RWPE2 (cell line): Measurements from ENCODE around the gene TMEM30B.
A peak's percentile ranks its signal among the peaks of the same experiment; 100 is the strongest.

Experiments
- ATAC-seq: fragments of 200-7000 bp; cut with Tn5 transposase; 3 replicates; pipeline ENCODE4 v1.9.1; 2021; ENCODE audit warnings: low read depth
- DNase-seq: peaks from one replicate; pipeline ENCODE4 v3.0.0-alpha.2; 2020; ENCODE audit warnings: low spot score
- H3K27ac ChIP-seq: fragments of 450-650 bp; 2 replicates; pipeline ENCODE4 v1.5.1; 2017; ENCODE audit warnings: mild to moderate bottlenecking; ENCODE audit not compliant: poor library complexity, severe bottlenecking
- H3K27me3 ChIP-seq: fragments of 250-450 bp; sonication (Bioruptor Pico); 2 replicates; pipeline ENCODE4 v1.5.1; 2021; ENCODE audit warnings: mild to moderate bottlenecking, moderate library complexity; ENCODE audit not compliant: insufficient read depth, poor library complexity, severe bottlenecking
- H3K36me3 ChIP-seq: fragments of 250-450 bp; sonication (Bioruptor Pico); 2 replicates; pipeline ENCODE4 v1.5.1; 2020; ENCODE audit warnings: low read depth, mild to moderate bottlenecking, moderate library complexity
- H3K4me1 ChIP-seq: fragments of 250-450 bp; sonication (Bioruptor Pico); 2 replicates; pipeline ENCODE4 v1.5.1; 2021; ENCODE audit warnings: mild to moderate bottlenecking, moderate library complexity; ENCODE audit not compliant: insufficient read depth, poor library complexity, severe bottlenecking
- H3K4me3 ChIP-seq: fragments of 250-450 bp; sonication (Bioruptor Pico); 2 replicates; pipeline ENCODE4 v1.5.1; 2021; ENCODE audit warnings: mild to moderate bottlenecking, moderate library complexity; ENCODE audit not compliant: severe bottlenecking
- H3K9me3 ChIP-seq: fragments of 250-450 bp; sonication (Bioruptor Pico); 2 replicates; pipeline ENCODE4 v1.5.1; 2021; ENCODE audit warnings: mild to moderate bottlenecking, moderate library complexity; ENCODE audit not compliant: severe bottlenecking
- CTCF ChIP-seq: fragments of 450-650 bp; IDR thresholded peaks from one replicate; pipeline ENCODE4 v1.5.1; 2017; ENCODE audit warnings: mild to moderate bottlenecking, moderate library complexity; ENCODE audit not compliant: poor library complexity, severe bottlenecking

The TMEM30B gene

GRCh38 chr14:61269321-61270083 is 11.6 kb downstream of the TMEM30B start:
- ATAC-seq (peak; percentile 86), DNase-seq (no peak)
- H3K4me1 ChIP-seq = no peaks in the 10 kb centered on the region
- H3K27me3 ChIP-seq = no peaks in the 10 kb centered on the region
- no peaks in the 10 kb centered on the region for H3K36me3 ChIP-seq
- peak overlapping the region; percentile 21 for H3K4me3 ChIP-seq
- TF ChIP-seq CTCF = peak; percentile 97
- H3K27ac ChIP-seq = no peak overlapping the region
- no peaks in the 10 kb centered on the region for H3K9me3 ChIP-seq

- DNase-seq (no peak), ATAC-seq (no peak)
- Histone ChIP-seq H3K27me3 (no peaks in the 10 kb centered on the region), H3K9me3 (no peaks in the 10 kb centered on the region), H3K36me3 (no peaks in the 10 kb centered on the region), H3K4me1 (no peaks in the 10 kb centered on the region), H3K27ac (no peak overlapping the region), H3K4me3 (no peak overlapping the region)
- no peak for TF ChIP-seq CTCF
Measured at GRCh38 chr14:61268812-61269211, 12.3 kb downstream of the TMEM30B start.

GRCh38 chr14:61266891-61267740 is 14.0 kb downstream of the TMEM30B start:
- Histone ChIP-seq H3K27me3 (no peaks in the 10 kb centered on the region), H3K4me3 (no peak overlapping the region), H3K27ac (no peak overlapping the region), H3K9me3 (no peaks in the 10 kb centered on the region), H3K4me1 (no peaks in the 10 kb centered on the region), H3K36me3 (no peaks in the 10 kb centered on the region)
- ATAC-seq = no peak
- DNase-seq = no peak
- TF ChIP-seq CTCF = no peak

- no peak for DNase-seq
- ATAC-seq = no peak
- no peaks in the 10 kb centered on the region for H3K27me3 ChIP-seq
- no peaks in the 10 kb centered on the region for H3K36me3 ChIP-seq
- H3K27ac ChIP-seq = no peak overlapping the region
- no peak overlapping the region for H3K4me3 ChIP-seq
- TF ChIP-seq CTCF = no peak
- H3K4me1 ChIP-seq = no peaks in the 10 kb centered on the region
- H3K9me3 ChIP-seq = no peaks in the 10 kb centered on the region
Measured at GRCh38 chr14:61266436-61266835, 14.7 kb downstream of the TMEM30B start.

GRCh38 chr14:61264651-61265050 is 16.5 kb downstream of the TMEM30B start:
- Histone ChIP-seq H3K9me3 (no peaks in the 10 kb centered on the region), H3K27me3 (no peaks in the 10 kb centered on the region), H3K36me3 (no peaks in the 10 kb centered on the region), H3K4me3 (no peak overlapping the region), H3K4me1 (peaks cover 3% of the 10 kb centered on the region), H3K27ac (no peak overlapping the region)
- ATAC-seq (no peak), DNase-seq (no peak)
- no peak for TF ChIP-seq CTCF
